ENCODE measurements around the gene ST6GALNAC6. TPM values are rescaled to one million over a fixed set of nuclear protein-coding genes. Genes with fewer than 3 reads are reported as not detected.

ST6GALNAC6 gene
- polyA plus RNA-seq, 2 of the 4 experiments (the other 2 are of a cell fraction): 8.2 to 25.2 TPM

GRCh38 chr9:127880143-127880542, 19.3 kb downstream of the ST6GALNAC6 start:
- H3K9me3 ChIP-seq: no peaks in the 10 kb centered on the region
- POLR2A ChIA-PET: interaction anchor here (0.7 kb wide), 1 partner anchor 82 kb away, joined by 9 read pairs; no protein-coding TSS in a partner anchor
- no peak for DNase-seq (ENCODE audit: low read depth in 1 of 2, low spot score in 1 of 2)
- CTCF ChIA-PET: interaction anchor here (0.7 to 3.5 kb wide), 4 partner anchors 11 to 96 kb away, joined by 3 to 27 read pairs (median 4); no protein-coding TSS in a partner anchor
- WGBS (ENCODE audit: missing lambda C conversion rate): 71% methylated on average over 8 of the region's 8 CpGs
- H3K4me3 ChIP-seq: no peak overlapping the region
- TF ChIP-seq ZFP36 (IDR thresholded peaks at IDR 0.05; ENCODE audit: borderline replicate concordance, partially characterized antibody) (no peak), PBX3 (IDR thresholded peaks at IDR 0.05) (no peak), FOSL2 (IDR thresholded peaks at IDR 0.05) (no peak), FOSL2 (CRISPR knock-in tag; IDR thresholded peaks at IDR 0.05) (no peak), FOXS1 (CRISPR knock-in tag; IDR thresholded peaks at IDR 0.05) (no peak), PHF8 (IDR thresholded peaks at IDR 0.05; ENCODE audit: borderline replicate concordance, low read depth) (no peak), CBX8 (IDR thresholded peaks at IDR 0.05) (no peak), ZSCAN20 (CRISPR knock-in tag; IDR thresholded peaks at IDR 0.05) (no peak), EP300 (IDR thresholded peaks at IDR 0.05) (no peak), RFX5 (IDR thresholded peaks at IDR 0.05) (no peak), RCOR1 (IDR thresholded peaks at IDR 0.05; ENCODE audit: low read depth, low read length) (no peak), CHD2 (IDR thresholded peaks at IDR 0.05; ENCODE audit: low read length, partially characterized antibody) (no peak), ESRRA (IDR thresholded peaks at IDR 0.05; ENCODE audit: borderline replicate concordance, low read length) (no peak), SREBF2 (IDR thresholded peaks at IDR 0.05) (no peak), CHD4 (IDR thresholded peaks at IDR 0.05; ENCODE audit: borderline replicate concordance) (no peak), EHF (CRISPR knock-in tag; IDR thresholded peaks at IDR 0.05) (no peak), ATOH8 (CRISPR knock-in tag; IDR thresholded peaks at IDR 0.05; ENCODE audit: low read depth) (no peak), BCL3 (IDR thresholded peaks at IDR 0.05) (no peak), CEBPB (IDR thresholded peaks at IDR 0.05) (no peak)
- H3K4me1 ChIP-seq: peaks cover 31% of the 10 kb centered on the region
- no peak overlapping the region for H3K27ac ChIP-seq
- no peak for FAIRE-seq
- no peak overlapping the region for H3K4me2 ChIP-seq
- ATAC-seq: no peak

- no peak for DNase-seq (ENCODE audit: low read depth in 1 of 2, low spot score in 1 of 2)
- ATAC-seq: no peak
- no peak overlapping the region; the same call in 2 of the 3 replicates for H3K4me2 ChIP-seq
- no peaks in the 10 kb centered on the region for H3K9me3 ChIP-seq
- H3K27ac ChIP-seq: no peak overlapping the region
- CTCF ChIA-PET: interaction anchor here (1.2 to 2.3 kb wide), 4 partner anchors 9 to 156 kb away, joined by 3 to 9 read pairs (median 6); no protein-coding TSS in a partner anchor
- TF ChIP-seq TFCP2L1 (CRISPR knock-in tag; IDR thresholded peaks at IDR 0.05) (no peak), SREBF2 (IDR thresholded peaks at IDR 0.05) (no peak), KDM5A (IDR thresholded peaks at IDR 0.05) (no peak), HMGXB4 (CRISPR knock-in tag; IDR thresholded peaks at IDR 0.05; ENCODE audit: borderline replicate concordance) (no peak), CHD4 (IDR thresholded peaks at IDR 0.05; ENCODE audit: borderline replicate concordance) (no peak), HES2 (IDR thresholded peaks at IDR 0.05) (no peak)
- POLR2A ChIA-PET: interaction anchor here (0.7 kb wide), 1 partner anchor 31 kb away, joined by 6 read pairs; no protein-coding TSS in a partner anchor
- no peak for FAIRE-seq
- peaks cover 44% of the 10 kb centered on the region for H3K4me1 ChIP-seq
- no peak overlapping the region for H3K4me3 ChIP-seq
- 80% methylated on average over 8 of the region's 8 CpGs for WGBS (ENCODE audit: missing lambda C conversion rate)
Measured at GRCh38 chr9:127878652-127879390, 20.6 kb downstream of the ST6GALNAC6 start.
